ENCODE measurements around the gene PLAAT2.
A peak's percentile ranks its signal among the peaks of the same experiment; 100 is the strongest.

Gene PLAAT2

GRCh38 chr11:63516109-63516508 is 47.1 kb downstream of the PLAAT2 start:
- no peak for DNase-seq

- no peak for DNase-seq
These were observed 50.4 kb downstream of the PLAAT2 start for GRCh38 chr11:63512816-63513215.

DNA sequence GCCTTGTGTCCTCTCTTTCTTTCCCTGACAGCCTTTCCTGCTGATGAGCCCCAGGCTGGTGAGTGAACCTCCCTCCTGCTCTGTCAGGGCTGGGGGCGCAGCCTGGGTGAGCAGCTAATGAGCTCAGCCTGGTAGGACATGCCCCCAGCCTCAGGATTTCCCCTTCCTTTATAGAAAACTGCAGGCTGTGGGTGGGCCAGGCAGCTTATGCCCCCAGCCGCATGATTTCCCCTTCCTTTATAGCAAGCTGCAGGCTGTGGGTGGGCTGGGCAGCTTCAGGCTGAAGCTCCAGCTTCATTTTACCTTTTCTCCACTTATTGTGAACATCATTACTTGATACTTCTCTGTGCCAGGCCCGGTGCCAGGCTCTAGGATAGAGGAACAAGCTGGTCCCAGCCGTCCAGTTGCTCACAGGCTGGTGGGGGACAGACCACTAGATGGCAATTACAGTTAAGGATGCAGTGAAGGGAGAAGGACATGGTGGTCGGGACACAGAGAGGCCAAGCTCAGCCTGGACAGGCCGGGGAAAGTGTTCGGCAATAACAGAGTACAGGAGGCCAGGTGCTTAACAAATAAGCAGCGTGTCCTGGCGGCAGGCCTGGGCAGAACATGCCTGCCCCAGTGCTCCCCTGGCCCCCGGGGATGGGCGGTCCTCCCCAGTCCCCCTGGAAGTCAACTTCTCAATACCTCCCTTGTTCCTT is 52.0 kb downstream of the PLAAT2 start:
- no peak for DNase-seq

DNA sequence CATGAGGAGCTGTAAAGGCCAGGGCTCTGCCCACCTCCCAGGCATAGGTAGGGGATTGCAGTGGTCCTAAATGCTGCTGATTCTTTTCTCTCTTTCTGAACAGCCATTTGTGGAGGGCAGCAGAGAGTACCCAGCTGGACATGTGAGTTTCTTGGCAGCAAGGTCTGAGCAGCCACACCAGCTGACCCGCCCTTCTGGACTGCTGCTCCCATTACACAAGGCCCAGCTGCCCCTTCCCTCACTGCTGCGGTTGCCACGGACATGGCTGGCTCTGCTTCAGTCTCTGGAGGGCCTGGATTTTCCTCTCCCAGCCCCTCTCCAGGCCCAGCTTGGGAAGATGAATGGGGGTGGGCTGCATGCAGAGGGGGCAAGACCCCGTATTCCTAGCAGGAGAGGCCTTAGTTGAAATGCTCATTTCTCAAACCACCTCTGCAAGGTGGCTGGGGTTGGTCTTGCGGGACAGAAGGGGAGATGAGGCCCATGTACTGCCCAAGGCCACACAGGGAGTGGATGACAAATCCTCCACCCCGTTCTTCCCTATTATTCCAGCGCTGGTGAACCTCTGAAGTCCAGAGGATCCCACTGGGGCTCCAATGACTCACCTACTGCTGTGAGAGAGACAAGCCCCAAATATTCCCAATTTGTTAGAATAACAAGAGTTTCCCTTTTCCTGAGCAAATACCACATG is 52.7 kb downstream of the PLAAT2 start:
- no peak for DNase-seq

DNA sequence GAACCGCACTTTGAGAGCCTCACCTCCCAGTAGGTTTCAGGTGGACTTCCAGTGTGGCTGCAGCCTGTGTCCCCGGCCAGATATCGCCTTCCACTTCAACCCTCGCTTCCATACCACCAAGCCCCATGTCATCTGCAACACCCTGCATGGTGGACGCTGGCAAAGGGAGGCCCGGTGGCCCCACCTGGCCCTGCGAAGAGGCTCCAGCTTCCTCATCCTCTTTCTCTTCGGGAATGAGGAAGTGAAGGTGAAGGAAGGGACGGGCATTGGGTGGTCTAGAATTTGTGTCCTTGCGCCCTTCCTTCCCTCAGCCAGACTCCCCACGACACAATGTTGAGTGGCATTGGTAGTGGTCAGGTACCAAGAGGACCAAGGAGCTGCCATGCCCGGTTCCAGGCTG is 54.4 kb downstream of the PLAAT2 start:
- DNase-seq: no peak

- peak in 1 of 5 experiments; percentile 42 for DNase-seq
These were observed 55.2 kb downstream of the PLAAT2 start for GRCh38 chr11:63508009-63508408.

- no peak for DNase-seq
These were observed 55.7 kb downstream of the PLAAT2 start for GRCh38 chr11:63507511-63507910.

- DNase-seq: no peak
These were observed 56.3 kb downstream of the PLAAT2 start for GRCh38 chr11:63506876-63507275.

GRCh38 chr11:63505857-63506528 is 57.2 kb downstream of the PLAAT2 start, which contains the start of gene LGALS12:
Gene LGALS12, plus strand, starts transcription at chr11:63506084. Its CDS starts 375 bp downstream, at chr11:63506459.
- DNase-seq: peak in 1 of 5 experiments; percentile 16

DNA sequence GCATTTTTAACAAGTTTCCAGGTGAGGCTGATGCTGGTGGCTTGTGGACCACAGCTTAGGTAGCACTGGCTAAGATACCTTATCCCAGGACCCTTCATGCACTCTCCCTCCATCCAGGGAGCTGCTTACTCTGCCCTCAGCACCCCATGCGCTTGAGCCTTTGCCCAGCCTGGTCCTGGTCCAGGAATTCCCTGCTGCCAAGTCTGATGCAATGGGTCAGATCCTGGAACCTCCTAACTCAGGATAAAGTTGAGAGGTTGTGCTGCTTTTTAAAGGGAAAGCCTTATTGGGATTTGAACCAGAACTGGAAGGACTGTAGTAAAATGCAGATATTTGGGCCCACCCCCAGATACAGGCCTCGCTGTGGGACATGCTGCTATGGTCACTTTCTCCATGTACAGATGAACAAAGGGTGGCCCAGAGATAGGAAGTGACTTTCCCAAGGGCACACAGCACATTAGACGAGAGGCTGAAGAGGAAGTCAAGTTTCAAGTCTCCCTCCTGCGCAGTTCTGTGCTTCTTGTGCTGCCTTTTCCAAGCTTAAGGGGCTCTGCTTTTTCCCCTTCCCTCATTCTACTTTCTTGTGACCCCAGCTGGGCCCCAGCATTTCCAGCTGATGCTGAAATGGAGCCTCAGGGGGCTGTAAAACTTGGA is 58.1 kb downstream of the PLAAT2 start:
- no peak for DNase-seq

DNA sequence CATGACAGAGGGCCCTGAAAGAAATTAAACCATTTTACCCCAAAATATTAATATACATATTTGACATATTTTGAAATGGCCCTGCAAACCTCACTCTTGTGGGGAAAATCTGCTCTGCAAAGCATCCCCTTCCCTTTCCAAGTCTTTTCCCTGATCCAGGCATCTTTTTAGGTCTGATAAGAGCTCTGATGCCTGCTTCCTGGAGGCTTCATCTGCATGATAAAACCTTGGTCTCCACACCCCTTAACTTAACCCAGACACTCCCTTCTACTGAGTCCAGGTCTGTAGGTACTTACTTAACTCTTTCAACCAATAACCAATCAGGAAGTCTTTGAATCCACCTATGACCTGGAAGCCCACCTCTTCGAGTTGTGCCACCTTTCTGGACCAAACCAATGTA is 59.1 kb downstream of the PLAAT2 start:
- no peak for DNase-seq

GRCh38 chr11:63503492-63503891 is 59.7 kb downstream of the PLAAT2 start:
- no peak for DNase-seq
